Endothelial cell of umbilical vein (primary cell): ENCODE measurements around the gene GCAT. TPM values are rescaled to one million over a fixed set of nuclear protein-coding genes. Genes with fewer than 3 reads are reported as not detected.
"Not testable (repeated sequence)": the region's sequence is repeated elsewhere in the genome, so short reads cannot be mapped to it uniquely, and the experiment has no call there.

Experiments
- BruUV-seq: library from RNA; stranded (reverse); fragments of 400-500 nt; replicated peaks from 2 replicates; lab custom pipeline; 2021; lab: Mats Ljungman, UMichigan
- CTCF ChIA-PET: fragments of 300-600, 350-600 bp; sonication (Branson Sonifier 250); formaldehyde crosslinking; loops from one replicate; lab custom pipeline; 2021; ENCODE audit warnings: antibody characterized with exemption, inconsistent platforms; lab: Charles Lee
- POLR2A ChIA-PET: fragments of 300-600, 350-600 bp; sonication (Branson Sonifier 250); formaldehyde crosslinking; loops from one replicate; lab custom pipeline; 2021; ENCODE audit warnings: antibody characterized with exemption, inconsistent platforms; lab: Charles Lee
- DNase-seq: peaks from one replicate; pipeline ENCODE4 v3.0.0-alpha.2; 2011; ENCODE audit warnings: low read depth, low spot score
- FAIRE-seq: peaks from 2 replicates; lab custom pipeline; 2011; peaks lifted over from hg19 to GRCh38; lab: Jason Lieb, UNC
- H2AFZ ChIP-seq: 2 replicates; pipeline ENCODE4 v1.6.0; 2012; ENCODE audit warnings: low read depth, low read length, control low read depth, inconsistent platforms
- H3K27ac ChIP-seq: 2 replicates; pipeline ENCODE4 v1.5.1; 2011; ENCODE audit warnings: low read depth, mild to moderate bottlenecking, control low read depth, low read length, moderate library complexity; ENCODE audit not compliant: insufficient read depth
- H3K27me3 ChIP-seq, 2 experiments: 2 replicates each; pipeline versions ENCODE4 v1.6.0 to v1.6.1; 2011; ENCODE audit warnings: low read length in 2 of 2, mixed read lengths in 1 of 2; ENCODE audit not compliant: control insufficient read depth in 2 of 2, insufficient read depth in 2 of 2
- H3K36me3 ChIP-seq, 2 experiments: 2 replicates in 1 of 2; 3 replicates in 1 of 2; pipeline ENCODE4 v1.5.1; 2011; ENCODE audit warnings: low read length in 2 of 2, mild to moderate bottlenecking in 1 of 2, moderate library complexity in 1 of 2; ENCODE audit not compliant: control insufficient read depth in 2 of 2, insufficient read depth in 2 of 2; ENCODE audit errors: extremely low read depth in 1 of 2
- H3K4me1 ChIP-seq: 3 replicates; pipeline ENCODE4 v1.5.1; 2011; ENCODE audit warnings: mild to moderate bottlenecking, low read length; ENCODE audit not compliant: control insufficient read depth, insufficient read depth; ENCODE audit errors: extremely low read depth
- H3K4me2 ChIP-seq: 2 replicates; pipeline ENCODE4 v1.6.1; 2011; ENCODE audit warnings: low read length, control low read depth, mixed read lengths; ENCODE audit not compliant: insufficient read depth
- H3K4me3 ChIP-seq, 3 experiments: fragments of 200-600 bp in 1 of 3; sonication (generic), shearing (Covaris generic) in 1 of 3; replicated peaks in 1 of 3; 2 replicates each; pipeline ENCODE4 v1.5.1; 2011 to 2016; ENCODE audit warnings: control low read depth in 3 of 3, low read length in 3 of 3, mild to moderate bottlenecking in 2 of 3, inconsistent platforms in 1 of 3, low read depth in 1 of 3, moderate library complexity in 1 of 3; ENCODE audit not compliant: insufficient read depth in 1 of 3
- H3K79me2 ChIP-seq: 2 replicates; pipeline ENCODE4 v1.6.0; 2012; ENCODE audit warnings: low read length, inconsistent platforms; ENCODE audit not compliant: control insufficient read depth, insufficient read depth
- H3K9ac ChIP-seq: replicated peaks from 2 replicates; pipeline ENCODE3; 2011; ENCODE audit warnings: low read length, control low read depth; ENCODE audit not compliant: insufficient read depth; ENCODE audit errors: extremely low read depth
- H3K9me1 ChIP-seq: replicated peaks from 3 replicates; pipeline ENCODE4 v1.6.0; 2011; ENCODE audit warnings: mild to moderate bottlenecking, low read length; ENCODE audit not compliant: control insufficient read depth, insufficient read depth; ENCODE audit errors: extremely low read depth
- H3K9me3 ChIP-seq: replicated peaks from 2 replicates; pipeline ENCODE4 v1.5.1; 2012; ENCODE audit warnings: low read length, inconsistent platforms; ENCODE audit not compliant: control insufficient read depth, insufficient read depth
- H4K20me1 ChIP-seq: replicated peaks from 2 replicates; pipeline ENCODE3; 2011; ENCODE audit warnings: mild to moderate bottlenecking, low read length; ENCODE audit not compliant: control insufficient read depth, insufficient read depth; ENCODE audit errors: extremely low read depth
- CTCF ChIP-seq, 2 donors: IDR thresholded peaks; 1 replicate in 1 of 2; 2 replicates in 1 of 2; pipeline ENCODE4 v1.5.1; 2011; ENCODE audit warnings: low read length in 2 of 2, mild to moderate bottlenecking in 2 of 2, moderate library complexity in 2 of 2, control low read depth in 1 of 2, inconsistent platforms in 1 of 2, low read depth in 1 of 2; ENCODE audit not compliant: insufficient read depth in 1 of 2; ENCODE audit errors: extremely low read depth in 1 of 2
- EZH2 ChIP-seq: IDR thresholded peaks from 2 replicates; pipeline ENCODE4 v1.6.1; 2012; ENCODE audit warnings: borderline replicate concordance, low read depth, mild to moderate bottlenecking, moderate library complexity, low read length, inconsistent platforms; ENCODE audit not compliant: severe bottlenecking
- FOS ChIP-seq: IDR thresholded peaks from 2 replicates; pipeline ENCODE4 v1.6.1; 2011; ENCODE audit warnings: mild to moderate bottlenecking, low read length, moderate library complexity, borderline replicate concordance; ENCODE audit not compliant: insufficient read depth
- GATA2 ChIP-seq: IDR thresholded peaks from 2 replicates; pipeline ENCODE4 v1.7.0; 2011; ENCODE audit warnings: low read depth, mild to moderate bottlenecking, moderate library complexity, mixed read lengths, low read length; ENCODE audit not compliant: insufficient read length, insufficient read depth
- JUN ChIP-seq: IDR thresholded peaks from 2 replicates; pipeline ENCODE4 v1.6.1; 2011; ENCODE audit warnings: borderline replicate concordance, low read depth; ENCODE audit not compliant: insufficient read length, insufficient read depth
- MAX ChIP-seq: IDR thresholded peaks from 2 replicates; pipeline ENCODE4 v1.6.1; 2011; ENCODE audit not compliant: insufficient read depth, insufficient read length
- MYC ChIP-seq: IDR thresholded peaks from one replicate; pipeline ENCODE4 v1.6.1; 2011; ENCODE audit warnings: mild to moderate bottlenecking, low read depth, low read length
- POLR2A ChIP-seq: IDR thresholded peaks from 2 replicates; pipeline ENCODE4 v1.6.1; 2012; ENCODE audit warnings: low read depth, mild to moderate bottlenecking, control low read depth, low read length
- POLR2AphosphoS5 ChIP-seq: IDR thresholded peaks from 2 replicates; pipeline ENCODE4 v1.6.1; 2012; ENCODE audit warnings: low read depth, mild to moderate bottlenecking, control low read depth, low read length, moderate library complexity; ENCODE audit not compliant: insufficient read depth
- dilution Hi-C: fragments of 300-500 bp; cut with MboI; formaldehyde crosslinking; loops from one replicate; pipeline ENCODE4 v1.15.0; 2019; ENCODE audit warnings: low sequenced_read_pairs; ENCODE audit not compliant: extremely low pct_ligation_motif_present
- intact Hi-C: fragments of 100-400 bp; cut with micrococcal nuclease; formaldehyde crosslinking; loops from one replicate; pipeline ENCODE4 v1.10.0; 2022
- polyA plus RNA-seq, 4 experiments: library from polyadenylated mRNA; depleted of rRNA in 3 of 4; stranded (reverse) in 3 of 4; unstranded in 1 of 4; fragments of >200 nt; gene quantifications; 2 replicates each; pipeline versions ENCODE4 v1.2.1 to v1.2.3, GENCODE V29; 2011 to 2012; ENCODE audit warnings: missing spikeins in 1 of 4
- total RNA-seq: library from RNA; stranded (reverse); gene quantifications from 2 replicates; pipeline ENCODE4 v1.2.3, GENCODE V29; 2021

Gene GCAT
- total and polyA plus RNA-seq, 2 donors (not counting 3 experiments of a cell fraction or from before 2014, with no cell fraction given) = 19.7 TPM

GRCh38 chr22:37797259-37797658 lies 10.5 kb upstream of the GCAT start:
- H3K27ac ChIP-seq, dilution Hi-C loops, BruUV-seq, CTCF ChIA-PET, H2AFZ ChIP-seq, POLR2A ChIA-PET, H3K9ac ChIP-seq, H4K20me1 ChIP-seq, H3K4me1 ChIP-seq, intact Hi-C loops, H3K36me3 ChIP-seq, H3K79me2 ChIP-seq, H3K9me3 ChIP-seq, H3K4me3 ChIP-seq, FAIRE-seq, H3K4me2 ChIP-seq, H3K9me1 ChIP-seq, H3K27me3 ChIP-seq, DNase-seq: not testable (repeated sequence)

- no peak for FAIRE-seq
- H3K27ac ChIP-seq = no peak overlapping the region
- CTCF ChIA-PET = no interaction called here
These were observed 9.7 kb upstream of the GCAT start for GRCh38 chr22:37797874-37798500.

More at GRCh38 chr22:37797874-37798500, 9.7 kb upstream of the GCAT start:
- no peaks in the 10 kb centered on the region for H3K27me3 ChIP-seq
- TF ChIP-seq FOS (no peak), EZH2 (no peak), MYC (no peak), POLR2AphosphoS5 (no peak), JUN (no peak), CTCF (IDR thresholded peaks at IDR 0.05; ENCODE audit: extremely low read depth in 1 of 2, insufficient read depth in 1 of 2, low read depth in 1 of 2, low read length in 2 of 2) (no peak), GATA2 (no peak), MAX (no peak), POLR2A (no peak)
- no peak overlapping the region for H3K4me2 ChIP-seq
- DNase-seq = no peak
- H3K79me2 ChIP-seq = no peaks in the 10 kb centered on the region
- no peaks in the 10 kb centered on the region for H3K9me3 ChIP-seq
- no peak overlapping the region for H3K9ac ChIP-seq
- no peaks in the 10 kb centered on the region for H4K20me1 ChIP-seq
- H3K4me1 ChIP-seq = peaks cover 8% of the 10 kb centered on the region
- H3K9me1 ChIP-seq = no peaks in the 10 kb centered on the region
- dilution Hi-C loops = no loop called here
- H2AFZ ChIP-seq = no peak overlapping the region
- BruUV-seq = no TSS peak
- no peaks in the 10 kb centered on the region for H3K36me3 ChIP-seq
- POLR2A ChIA-PET = interaction anchor here (0.7 kb wide), 1 partner anchor 9 kb away, joined by 3 read pairs; no protein-coding TSS in a partner anchor
- no peak overlapping the region for H3K4me3 ChIP-seq
- intact Hi-C loops = no loop called here
